WI38 (cell line): ENCODE results near the gene UFSP1.

ENCODE experiments used
- H3K4me3 ChIP-seq: 2 replicates; pipeline ENCODE4 v1.5.1; 2011; ENCODE audit warnings: low read depth, mild to moderate bottlenecking, control low read depth, low read length
- TF ChIP-seq, protein P1 (sequence below): IDR thresholded peaks from 2 replicates; pipeline ENCODE4 v1.5.1; 2012; ENCODE audit warnings: low read depth, mild to moderate bottlenecking, control low read depth, low read length

UFSP1 gene

GRCh38 chr7:100840470-100841100, 48.9 kb downstream of the UFSP1 start:
- TF ChIP-seq, protein P1, sequence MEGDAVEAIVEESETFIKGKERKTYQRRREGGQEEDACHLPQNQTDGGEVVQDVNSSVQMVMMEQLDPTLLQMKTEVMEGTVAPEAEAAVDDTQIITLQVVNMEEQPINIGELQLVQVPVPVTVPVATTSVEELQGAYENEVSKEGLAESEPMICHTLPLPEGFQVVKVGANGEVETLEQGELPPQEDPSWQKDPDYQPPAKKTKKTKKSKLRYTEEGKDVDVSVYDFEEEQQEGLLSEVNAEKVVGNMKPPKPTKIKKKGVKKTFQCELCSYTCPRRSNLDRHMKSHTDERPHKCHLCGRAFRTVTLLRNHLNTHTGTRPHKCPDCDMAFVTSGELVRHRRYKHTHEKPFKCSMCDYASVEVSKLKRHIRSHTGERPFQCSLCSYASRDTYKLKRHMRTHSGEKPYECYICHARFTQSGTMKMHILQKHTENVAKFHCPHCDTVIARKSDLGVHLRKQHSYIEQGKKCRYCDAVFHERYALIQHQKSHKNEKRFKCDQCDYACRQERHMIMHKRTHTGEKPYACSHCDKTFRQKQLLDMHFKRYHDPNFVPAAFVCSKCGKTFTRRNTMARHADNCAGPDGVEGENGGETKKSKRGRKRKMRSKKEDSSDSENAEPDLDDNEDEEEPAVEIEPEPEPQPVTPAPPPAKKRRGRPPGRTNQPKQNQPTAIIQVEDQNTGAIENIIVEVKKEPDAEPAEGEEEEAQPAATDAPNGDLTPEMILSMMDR: no peak
- no peak overlapping the region for H3K4me3 ChIP-seq

DNA sequence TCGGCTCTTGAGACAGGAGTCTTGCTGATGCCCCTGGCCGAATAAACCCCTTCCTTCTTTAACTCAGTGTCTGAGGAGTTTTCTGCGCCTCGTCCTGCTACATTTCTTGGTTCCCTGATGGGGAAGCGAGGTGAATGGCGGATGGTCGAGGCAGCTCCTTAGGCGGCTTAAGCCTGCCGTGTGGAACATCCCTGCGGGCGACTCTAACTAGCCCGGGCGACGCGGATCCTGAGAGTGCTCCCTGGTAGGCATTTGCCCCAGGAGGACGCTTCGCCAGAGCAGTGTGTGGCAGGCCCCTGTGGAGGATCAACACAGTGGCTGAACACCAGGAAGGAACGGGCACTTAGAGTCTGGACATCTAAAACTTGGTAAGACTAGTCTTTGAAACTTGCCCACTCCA, 50.2 kb downstream of the UFSP1 start:
- TF ChIP-seq, protein P1: no peak
- no peak overlapping the region for H3K4me3 ChIP-seq
